ENCODE data around the gene CYP51A1. TPM values are rescaled to one million over a fixed set of nuclear protein-coding genes. Genes with fewer than 3 reads are reported as not detected.
"Not testable (repeated sequence)": the region's sequence is repeated elsewhere in the genome, so short reads cannot be mapped to it uniquely, and the experiment has no call there.

Gene CYP51A1
- total RNA-seq, result 129 TPM
- long read RNA-seq, transcript CYP51A1-201 (10 exons, 3,210 nt), result major isoform, 307 of 344 reads
- long read RNA-seq, transcript CYP51A1-203 (10 exons, 1,729 nt), result minor isoform, 12 of 344 reads
- long read RNA-seq, partial matches to known transcripts, result 10 of 344 reads
- long read RNA-seq, other reads (novel, unspliced or antisense), result 13 of 344 reads

DNA sequence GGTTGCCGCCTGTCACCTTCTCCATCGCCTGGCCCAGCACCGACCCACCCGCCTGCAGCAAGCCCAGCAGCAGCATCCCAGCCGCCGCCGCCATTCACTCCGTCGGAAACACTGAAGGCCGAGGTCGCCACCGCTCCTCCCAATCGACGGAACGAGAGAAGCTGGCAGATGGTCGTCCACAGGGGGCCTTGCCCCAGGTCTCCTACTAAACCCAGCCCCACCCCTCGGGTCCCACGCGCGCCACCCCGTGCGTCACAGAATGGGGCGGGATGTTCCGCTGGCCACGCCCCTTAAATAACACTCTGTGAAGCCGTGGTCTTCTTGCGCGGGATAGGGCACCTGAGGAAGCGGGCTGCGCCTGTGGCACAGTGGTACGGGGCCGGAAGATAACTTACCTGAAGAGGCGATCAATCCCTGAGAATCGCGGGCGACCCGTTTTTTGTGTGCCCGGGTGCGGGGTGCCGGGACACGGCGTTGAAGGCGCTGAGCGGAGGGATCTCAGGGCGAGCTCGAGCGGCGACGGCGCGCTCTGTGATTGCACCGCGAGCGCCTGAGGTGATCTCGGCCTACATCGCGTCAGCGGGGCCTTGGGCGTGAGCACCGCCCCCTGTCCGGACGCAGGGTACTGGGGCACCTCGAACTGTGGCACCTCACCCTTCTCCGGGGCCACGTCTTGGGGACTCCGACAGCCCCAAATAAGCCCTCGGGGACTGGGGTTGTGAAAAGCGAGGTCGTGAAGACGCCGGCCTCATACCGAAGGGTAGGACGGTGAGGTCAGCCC lies at the start of gene CYP51A1:
Gene CYP51A1 (minus strand): TSS at position 207 of the 781 bp plus-strand sequence. CDS start 113 bp downstream, at position 94.
- no peak for TF ChIP-seq CTCF (IDR thresholded peaks at IDR 0.05)
- no peaks in the 10 kb centered on the region for H3K27me3 ChIP-seq (ENCODE audit: low read depth)
- H3K4me1 ChIP-seq, result peaks cover 11% of the 10 kb centered on the region
- peaks cover 20% of the 10 kb centered on the region for H3K36me3 ChIP-seq
- DNase-seq (peak; percentile 93), ATAC-seq (peak; percentile 98)
- no peaks in the 10 kb centered on the region for H3K9me3 ChIP-seq
- H3K4me3 ChIP-seq, result peak within 1 kb of the TSS; percentile 91
- intact Hi-C loops (cut with DNase I), result no loop called here
- H3K27ac ChIP-seq, result peak within 1 kb of the TSS; percentile 94

DNA sequence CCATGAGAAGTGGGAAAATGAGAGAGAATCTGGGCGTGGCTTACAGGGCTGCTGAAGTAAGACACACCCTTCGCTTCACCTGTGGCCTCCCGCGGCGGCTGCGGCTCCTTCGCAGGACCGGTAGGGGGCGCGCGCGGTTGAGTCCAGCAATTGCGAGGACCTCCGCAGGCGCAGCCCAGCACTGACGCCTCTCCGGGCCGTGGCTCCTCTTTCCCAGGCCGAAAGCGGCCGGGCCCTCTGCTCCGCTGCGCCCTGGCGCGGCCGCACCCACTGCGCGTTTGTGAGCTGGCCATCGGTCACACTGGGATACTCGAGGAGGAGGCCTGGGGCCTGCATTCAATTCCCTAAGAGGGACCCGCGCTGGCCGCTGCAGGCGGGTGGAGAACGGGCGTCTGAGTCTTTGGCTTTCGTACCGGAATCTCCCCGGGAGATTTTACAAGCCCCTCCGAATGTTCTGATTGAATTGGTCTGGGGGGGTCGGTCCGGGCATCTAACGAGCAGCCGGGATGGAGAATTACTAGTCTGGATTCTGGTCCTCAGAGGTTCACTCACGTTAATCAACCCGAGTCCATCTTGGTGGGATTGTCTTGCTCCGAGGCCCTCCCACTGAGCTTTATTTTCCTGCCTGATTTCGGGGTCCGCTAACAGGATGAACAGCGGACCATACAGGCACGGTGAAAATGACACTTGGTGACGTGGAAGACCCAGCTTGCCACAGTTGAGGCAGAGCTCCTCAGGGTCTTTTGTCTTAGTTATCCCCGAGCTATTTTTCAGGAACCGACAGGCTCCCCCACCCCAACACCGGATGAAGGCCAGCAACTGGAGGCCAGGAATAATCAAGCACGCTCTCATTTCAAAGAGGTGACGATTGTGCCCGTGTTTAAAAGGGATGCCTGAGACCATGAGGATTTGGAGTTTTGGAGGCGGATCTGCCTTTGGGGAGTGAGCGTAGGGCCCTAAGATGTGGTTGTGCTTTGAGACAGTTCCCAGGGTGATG lies 44.9 kb upstream of the CYP51A1 start, which contains the start of gene LRRD1:
Gene LRRD1 (minus strand): TSS at position 215 of the 997 bp plus-strand sequence. CDS start 13,940 bp downstream, outside the sequence.
- H3K4me1 ChIP-seq, result no peaks in the 10 kb centered on the region
- peak within 1 kb of the TSS; percentile 65 for H3K4me3 ChIP-seq
- intact Hi-C loops (cut with DNase I), result no loop called here
- TF ChIP-seq CTCF (IDR thresholded peaks at IDR 0.05), result peak; percentile 98
- no peaks in the 10 kb centered on the region for H3K9me3 ChIP-seq
- no peaks in the 10 kb centered on the region for H3K27me3 ChIP-seq (ENCODE audit: low read depth)
- DNase-seq (peak; percentile 94), ATAC-seq (peak; percentile 100)
- peak within 1 kb of the TSS; percentile 80 for H3K27ac ChIP-seq
- no peaks in the 10 kb centered on the region for H3K36me3 ChIP-seq

GRCh38 chr7:92177362-92177761 lies 43.1 kb upstream of the CYP51A1 start:
- no peaks in the 10 kb centered on the region for H3K9me3 ChIP-seq
- H3K4me3 ChIP-seq, result no peak overlapping the region
- H3K27ac ChIP-seq, result no peak overlapping the region
- no peaks in the 10 kb centered on the region for H3K4me1 ChIP-seq
- intact Hi-C loops (cut with DNase I), result no loop called here
- H3K27me3 ChIP-seq (ENCODE audit: low read depth), result no peaks in the 10 kb centered on the region
- ATAC-seq (no peak), DNase-seq (no peak)
- TF ChIP-seq CTCF (IDR thresholded peaks at IDR 0.05), result no peak
- H3K36me3 ChIP-seq, result no peaks in the 10 kb centered on the region

DNA sequence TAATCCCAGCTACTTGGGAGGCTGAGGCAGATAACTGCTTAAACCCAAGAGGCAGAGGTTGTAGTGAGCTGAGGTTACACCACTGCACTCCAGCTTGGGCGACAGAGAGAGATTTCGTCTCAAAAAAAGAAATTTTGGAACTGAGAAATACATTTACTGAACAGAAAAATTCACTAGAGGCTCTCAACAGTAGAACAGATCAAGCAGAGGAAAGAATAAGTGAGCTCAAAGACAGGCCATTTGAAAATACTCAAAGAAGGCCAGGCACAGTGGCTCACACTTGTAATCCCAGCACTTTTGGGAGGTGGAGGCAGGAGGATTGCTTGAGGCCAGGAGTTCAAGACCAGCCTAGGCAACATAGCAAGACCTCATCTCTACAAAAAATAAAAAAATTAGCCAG lies 35.3 kb upstream of the CYP51A1 start:
- H3K36me3 ChIP-seq; intact Hi-C loops (cut with DNase I); DNase-seq; H3K27me3 ChIP-seq (ENCODE audit: low read depth); H3K27ac ChIP-seq; H3K4me1 ChIP-seq; H3K4me3 ChIP-seq; H3K9me3 ChIP-seq; ATAC-seq: not testable (repeated sequence)

DNA sequence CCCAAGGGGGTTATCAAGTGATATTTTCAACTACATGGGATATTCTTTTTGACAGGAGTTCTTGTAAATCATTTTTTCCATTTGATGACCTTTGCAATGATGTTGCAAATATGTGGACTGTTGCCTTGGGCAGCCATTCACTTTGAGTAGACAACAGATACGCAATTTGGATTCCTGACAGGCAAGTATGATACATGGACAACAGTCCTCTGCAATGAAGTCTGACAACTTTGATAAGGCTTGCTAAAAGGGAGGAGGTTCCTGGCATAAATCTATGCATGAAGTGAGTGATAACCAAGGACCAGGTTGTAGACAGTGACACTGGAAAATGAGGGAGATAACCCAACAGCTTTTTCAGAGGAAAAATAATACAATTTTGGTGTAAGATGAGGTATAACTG lies 27.0 kb upstream of the CYP51A1 start:
- ATAC-seq, result no peak
- no peak for TF ChIP-seq CTCF (IDR thresholded peaks at IDR 0.05)
- Histone ChIP-seq H3K36me3 (no peaks in the 10 kb centered on the region), H3K27ac (no peak overlapping the region), H3K4me1 (no peaks in the 10 kb centered on the region), H3K27me3 (ENCODE audit: low read depth) (no peaks in the 10 kb centered on the region), H3K4me3 (no peak overlapping the region), H3K9me3 (no peaks in the 10 kb centered on the region)
- no peak for DNase-seq
- intact Hi-C loops (cut with DNase I), result no loop called here

All from lower lobe of right lung (tissue), 2 donors.